Cardiac muscle cell (in vitro differentiated cells and primary cell): ENCODE results near the gene RNF11. TPM values are rescaled to one million over a fixed set of nuclear protein-coding genes. Genes with fewer than 3 reads are reported as not detected.

Experiments
- DNase-seq, 2 donors: peaks; one replicate each; pipeline versions ENCODE4 v3.0.0 to v3.0.0-alpha.2; 2010 to 2017; ENCODE audit warnings: low read depth in 1 of 2, low spot score in 1 of 2
- H3K27ac ChIP-seq: fragments of 200-600 bp; sonication (generic); 2 replicates; pipeline ENCODE4 v1.5.1; 2016
- H3K27me3 ChIP-seq: fragments of 200-600 bp; sonication (generic); 2 replicates; pipeline ENCODE4 v1.6.0; 2016; ENCODE audit warnings: control low read depth
- H3K36me3 ChIP-seq: fragments of 200-600 bp; sonication (generic); 2 replicates; pipeline ENCODE4 v1.5.1; 2016; ENCODE audit warnings: control low read depth
- H3K4me1 ChIP-seq: fragments of 200-600 bp; sonication (generic); 2 replicates; pipeline ENCODE4 v1.8.1; 2017; ENCODE audit warnings: low read depth, mild to moderate bottlenecking, mixed run types
- H3K4me3 ChIP-seq: fragments of 200-600 bp; sonication (generic); 2 replicates; pipeline ENCODE4 v1.5.1; 2016; ENCODE audit warnings: mild to moderate bottlenecking
- H3K9me3 ChIP-seq: fragments of 200-600 bp; sonication (generic); 2 replicates; pipeline ENCODE4 v1.5.1; 2017; ENCODE audit warnings: low read depth, mild to moderate bottlenecking, control low read depth
- polyA plus RNA-seq: library from polyadenylated mRNA; unstranded; fragments of >200 nt; fragmentation: Nextera tagmentation; extraction: Ambion mirVana; gene quantifications from 2 replicates; pipeline ENCODE4 v1.2.1, GENCODE V29; 2016
- total RNA-seq: library from RNA; depleted of rRNA; stranded (reverse); fragments of >200 nt; gene quantifications from 2 replicates; pipeline ENCODE4 v1.2.3, GENCODE V29; 2016
- TF ChIP-seq, protein P1 (sequence below): IDR thresholded peaks from 2 replicates; pipeline ENCODE4 v1.5.1; 2012; ENCODE audit warnings: low read depth, mild to moderate bottlenecking, low read length

Gene RNF11
- total and polyA plus RNA-seq, 2 experiments from 2014 or later, result 58.8 to 65.0 TPM

DNA sequence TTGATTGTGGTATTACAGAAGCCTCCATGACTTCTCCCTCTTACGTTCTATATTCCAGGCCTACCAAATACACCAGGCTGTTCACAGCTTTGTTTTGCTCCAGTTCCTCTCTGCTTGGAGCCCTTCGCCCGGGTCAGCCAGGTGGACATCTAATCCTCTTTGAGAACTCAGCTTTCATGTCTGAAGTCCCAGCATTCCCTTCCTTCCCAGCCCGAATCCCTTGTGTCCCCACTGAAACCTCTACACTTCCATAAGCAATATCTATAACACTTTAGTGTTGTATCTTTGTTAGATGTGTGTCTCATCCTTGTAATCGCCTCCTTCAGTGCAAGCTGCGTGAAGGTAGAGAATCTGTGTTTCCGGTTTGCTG lies 1.9 kb downstream of the RNF11 start:
- Histone ChIP-seq H3K9me3 (no peaks in the 10 kb centered on the region), H3K27me3 (no peaks in the 10 kb centered on the region), H3K4me1 (peaks cover 32% of the 10 kb centered on the region), H3K4me3 (peak overlapping the region; percentile 94), H3K27ac (peak overlapping the region; percentile 46), H3K36me3 (no peaks in the 10 kb centered on the region)
- peak in 1 of 2 donors; percentile 23 for DNase-seq
- TF ChIP-seq, protein P1, sequence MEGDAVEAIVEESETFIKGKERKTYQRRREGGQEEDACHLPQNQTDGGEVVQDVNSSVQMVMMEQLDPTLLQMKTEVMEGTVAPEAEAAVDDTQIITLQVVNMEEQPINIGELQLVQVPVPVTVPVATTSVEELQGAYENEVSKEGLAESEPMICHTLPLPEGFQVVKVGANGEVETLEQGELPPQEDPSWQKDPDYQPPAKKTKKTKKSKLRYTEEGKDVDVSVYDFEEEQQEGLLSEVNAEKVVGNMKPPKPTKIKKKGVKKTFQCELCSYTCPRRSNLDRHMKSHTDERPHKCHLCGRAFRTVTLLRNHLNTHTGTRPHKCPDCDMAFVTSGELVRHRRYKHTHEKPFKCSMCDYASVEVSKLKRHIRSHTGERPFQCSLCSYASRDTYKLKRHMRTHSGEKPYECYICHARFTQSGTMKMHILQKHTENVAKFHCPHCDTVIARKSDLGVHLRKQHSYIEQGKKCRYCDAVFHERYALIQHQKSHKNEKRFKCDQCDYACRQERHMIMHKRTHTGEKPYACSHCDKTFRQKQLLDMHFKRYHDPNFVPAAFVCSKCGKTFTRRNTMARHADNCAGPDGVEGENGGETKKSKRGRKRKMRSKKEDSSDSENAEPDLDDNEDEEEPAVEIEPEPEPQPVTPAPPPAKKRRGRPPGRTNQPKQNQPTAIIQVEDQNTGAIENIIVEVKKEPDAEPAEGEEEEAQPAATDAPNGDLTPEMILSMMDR, result no peak

DNA sequence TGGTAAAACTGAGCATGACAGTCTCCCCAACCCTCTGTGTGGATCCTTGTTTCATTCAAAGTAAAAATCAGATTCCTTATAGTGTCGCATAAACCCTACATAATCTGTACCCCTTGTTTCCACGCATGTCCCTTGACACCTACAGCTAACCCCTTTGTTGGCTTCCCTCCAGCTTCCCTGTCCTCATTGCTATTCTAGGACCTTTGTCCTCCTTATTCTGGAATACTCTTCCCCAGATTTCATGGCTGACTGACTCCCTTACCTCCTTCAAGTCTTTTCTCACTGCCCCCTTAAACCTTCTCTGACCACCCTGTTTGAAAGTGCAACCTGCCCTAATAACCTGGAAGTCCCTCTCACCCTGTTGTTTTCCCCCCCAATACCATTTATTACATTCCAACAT lies 4.0 kb downstream of the RNF11 start:
- Histone ChIP-seq H3K4me3 (no peak overlapping the region), H3K9me3 (no peaks in the 10 kb centered on the region), H3K27me3 (no peaks in the 10 kb centered on the region), H3K27ac (no peak overlapping the region), H3K36me3 (no peaks in the 10 kb centered on the region), H3K4me1 (peaks cover 32% of the 10 kb centered on the region)
- DNase-seq, result peak in 1 of 2 donors; percentile 29
- TF ChIP-seq, protein P1, result no peak

DNA sequence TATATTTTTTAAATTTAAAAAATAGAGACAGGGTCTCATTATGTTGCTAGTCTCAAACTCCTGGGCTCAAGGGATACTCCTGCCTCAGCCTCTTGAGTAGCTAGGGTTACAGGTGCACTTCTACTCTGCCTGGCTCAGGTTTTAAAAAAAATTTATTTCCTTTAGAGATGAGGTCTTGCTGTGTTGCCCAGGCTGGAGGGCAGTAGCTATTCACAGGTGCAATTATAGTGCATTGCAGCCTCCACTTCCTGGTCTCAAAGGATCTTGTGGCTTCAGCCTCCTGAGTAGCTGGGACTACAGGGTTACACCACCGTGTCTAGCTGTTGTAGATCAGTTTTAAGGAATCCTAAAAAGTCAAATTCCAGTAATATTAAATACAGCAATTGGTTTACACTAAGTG lies 5.0 kb downstream of the RNF11 start:
- H3K27me3 ChIP-seq, result no peaks in the 10 kb centered on the region
- H3K27ac ChIP-seq, result no peak overlapping the region
- no peaks in the 10 kb centered on the region for H3K9me3 ChIP-seq
- DNase-seq, result no peak
- peaks cover 28% of the 10 kb centered on the region for H3K4me1 ChIP-seq
- H3K4me3 ChIP-seq, result no peak overlapping the region
- no peaks in the 10 kb centered on the region for H3K36me3 ChIP-seq
- TF ChIP-seq, protein P1, result no peak

DNA sequence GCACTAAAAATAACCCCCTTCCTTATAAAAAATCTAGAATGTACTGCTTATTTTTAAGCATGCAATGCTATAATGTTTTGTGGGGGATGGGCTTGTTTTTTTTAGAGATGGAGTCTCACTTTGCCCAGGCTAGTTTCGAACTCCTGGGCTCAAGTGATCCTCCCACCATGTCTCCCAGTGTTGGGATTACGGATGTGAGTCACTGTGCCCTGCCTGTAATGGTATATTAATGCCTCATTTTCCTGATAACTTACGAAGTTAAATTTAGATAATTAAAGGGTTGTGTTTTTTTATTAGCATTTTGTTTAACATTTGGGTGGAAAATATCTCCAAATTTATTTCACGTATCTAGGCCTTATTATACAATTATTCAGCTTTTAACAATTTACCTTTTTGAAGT lies 6.5 kb downstream of the RNF11 start:
- H3K4me1 ChIP-seq, result peaks cover 27% of the 10 kb centered on the region
- no peaks in the 10 kb centered on the region for H3K27me3 ChIP-seq
- H3K36me3 ChIP-seq, result no peaks in the 10 kb centered on the region
- no peak overlapping the region for H3K4me3 ChIP-seq
- no peaks in the 10 kb centered on the region for H3K9me3 ChIP-seq
- no peak overlapping the region for H3K27ac ChIP-seq
- DNase-seq, result no peak
- TF ChIP-seq, protein P1, result no peak

DNA sequence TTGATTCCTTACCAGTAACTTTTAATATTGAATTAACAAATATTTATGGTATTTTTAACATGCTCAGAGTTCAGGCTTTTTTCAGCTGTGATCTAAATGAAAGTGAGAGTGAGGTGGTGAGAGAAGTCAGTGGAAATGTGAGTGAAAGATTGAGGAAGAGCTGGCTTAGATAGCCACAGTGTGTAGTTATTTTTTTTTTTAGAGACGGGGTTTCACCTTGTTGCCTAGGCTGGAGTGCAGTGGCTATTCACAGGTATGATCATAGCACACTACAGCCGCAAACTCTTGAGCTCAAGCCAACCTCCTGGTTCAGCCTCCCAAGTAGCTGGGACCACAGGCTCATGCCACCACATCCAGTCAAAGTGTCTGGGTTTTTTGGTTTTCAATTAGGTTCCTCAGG lies 10.9 kb downstream of the RNF11 start:
- Histone ChIP-seq H3K27ac (no peak overlapping the region), H3K36me3 (no peaks in the 10 kb centered on the region), H3K4me1 (peaks cover 4% of the 10 kb centered on the region), H3K4me3 (no peak overlapping the region), H3K9me3 (no peaks in the 10 kb centered on the region), H3K27me3 (no peaks in the 10 kb centered on the region)
- no peak for DNase-seq
- TF ChIP-seq, protein P1, result no peak

DNA sequence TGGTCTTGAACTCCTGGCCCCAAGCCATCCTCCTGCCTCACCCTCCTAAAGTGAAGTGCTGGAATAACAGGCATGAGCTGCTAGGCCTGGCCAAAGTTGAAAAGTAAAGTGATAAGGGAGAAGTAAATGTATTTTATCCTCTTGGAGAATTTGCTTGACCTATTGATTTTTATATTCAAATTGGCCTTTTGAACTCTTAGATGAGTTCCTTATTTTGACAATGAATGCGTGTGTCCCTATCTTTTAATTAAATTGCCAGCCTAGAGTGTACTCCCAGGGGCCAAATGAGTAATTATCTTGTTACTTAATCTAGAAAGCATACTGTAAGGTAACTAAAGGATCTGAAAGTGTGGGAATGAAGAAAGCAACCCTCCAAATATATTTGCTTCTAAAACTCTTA lies 11.4 kb downstream of the RNF11 start:
- no peaks in the 10 kb centered on the region for H3K27me3 ChIP-seq
- TF ChIP-seq, protein P1, result no peak
- no peaks in the 10 kb centered on the region for H3K36me3 ChIP-seq
- DNase-seq, result no peak
- H3K27ac ChIP-seq, result no peak overlapping the region
- no peak overlapping the region for H3K4me3 ChIP-seq
- H3K4me1 ChIP-seq, result no peaks in the 10 kb centered on the region
- H3K9me3 ChIP-seq, result no peaks in the 10 kb centered on the region
